Loucy (cell line): ENCODE results near the gene SLX4IP.
"Not testable (repeated sequence)": the region's sequence is repeated elsewhere in the genome, so short reads cannot be mapped to it uniquely, and the experiment has no call there.

ENCODE experiments used
- H2AFZ ChIP-seq: fragments of 200-600 bp; sonication (generic); 2 replicates; pipeline ENCODE4 v1.6.0; 2016; ENCODE audit warnings: antibody characterized with exemption, mild to moderate bottlenecking, low read length, moderate library complexity
- H3F3A ChIP-seq: fragments of 200-600 bp; 2 replicates; pipeline ENCODE4 v1.6.0; 2016; ENCODE audit warnings: antibody characterized with exemption, low read depth, mild to moderate bottlenecking
- H3K27me3 ChIP-seq: fragments of 200-600 bp; sonication (generic); 2 replicates; pipeline ENCODE4 v1.6.1; 2014; ENCODE audit warnings: low read length, mild to moderate bottlenecking; ENCODE audit not compliant: insufficient read depth, poor library complexity, severe bottlenecking
- H3K36me3 ChIP-seq: fragments of 200-600 bp; sonication (generic); 2 replicates; pipeline ENCODE4 v1.6.1; 2016; ENCODE audit warnings: low read length; ENCODE audit not compliant: insufficient read depth
- H3K4me1 ChIP-seq: fragments of 200-600 bp; sonication (generic); 2 replicates; pipeline ENCODE4 v1.5.1; 2014; ENCODE audit warnings: low read length, mild to moderate bottlenecking; ENCODE audit not compliant: insufficient read depth, poor library complexity, severe bottlenecking
- H3K4me2 ChIP-seq: fragments of 200-600 bp; sonication (generic); 2 replicates; pipeline ENCODE4 v1.6.0; 2014; ENCODE audit warnings: antibody characterized with exemption, low read length, low read depth, mild to moderate bottlenecking; ENCODE audit not compliant: poor library complexity, severe bottlenecking
- H3K4me3 ChIP-seq: fragments of 200-600 bp; sonication (generic); 2 replicates; pipeline ENCODE4 v1.5.1; 2014; ENCODE audit warnings: low read length, mild to moderate bottlenecking, mixed read lengths; ENCODE audit not compliant: poor library complexity, severe bottlenecking
- H3K79me2 ChIP-seq: fragments of 200-600 bp; sonication (generic); 2 replicates; pipeline ENCODE4 v1.6.1; 2014; ENCODE audit warnings: low read length; ENCODE audit not compliant: insufficient read depth
- H3K9ac ChIP-seq: fragments of 200-600 bp; sonication (generic); 2 replicates; pipeline ENCODE4 v1.6.0; 2014; ENCODE audit warnings: mild to moderate bottlenecking, low read depth, low read length, moderate library complexity; ENCODE audit not compliant: poor library complexity, severe bottlenecking
- H3K9me2 ChIP-seq: fragments of 200-600 bp; sonication (generic); replicated peaks from 2 replicates; pipeline ENCODE4 v1.6.1; 2016; ENCODE audit warnings: low read depth, low read length, mixed read lengths
- H3K9me3 ChIP-seq: fragments of 200-600 bp; sonication (generic); 2 replicates; pipeline ENCODE4 v1.6.1; 2014; ENCODE audit warnings: mild to moderate bottlenecking, antibody characterized with exemption, low read length, low read depth; ENCODE audit not compliant: insufficient read depth
- H4K20me1 ChIP-seq: fragments of 200-600 bp; sonication (generic); 2 replicates; pipeline ENCODE4 v1.6.0; 2014; ENCODE audit warnings: antibody characterized with exemption, low read length, mild to moderate bottlenecking; ENCODE audit not compliant: insufficient read depth, poor library complexity, severe bottlenecking
- EZH2phosphoT487 ChIP-seq: fragments of 200-600 bp; IDR thresholded peaks from 2 replicates; pipeline ENCODE4 v1.6.1; 2018; ENCODE audit warnings: antibody characterized with exemption, mild to moderate bottlenecking, moderate library complexity, borderline replicate concordance
- TF ChIP-seq, protein P1 (sequence below): fragments of 200-600 bp; sonication (generic); conservative IDR thresholded peaks from 2 replicates; pipeline ENCODE4 v1.5.1; 2014; ENCODE audit warnings: mild to moderate bottlenecking, antibody characterized with exemption, low read length

The SLX4IP gene

DNA sequence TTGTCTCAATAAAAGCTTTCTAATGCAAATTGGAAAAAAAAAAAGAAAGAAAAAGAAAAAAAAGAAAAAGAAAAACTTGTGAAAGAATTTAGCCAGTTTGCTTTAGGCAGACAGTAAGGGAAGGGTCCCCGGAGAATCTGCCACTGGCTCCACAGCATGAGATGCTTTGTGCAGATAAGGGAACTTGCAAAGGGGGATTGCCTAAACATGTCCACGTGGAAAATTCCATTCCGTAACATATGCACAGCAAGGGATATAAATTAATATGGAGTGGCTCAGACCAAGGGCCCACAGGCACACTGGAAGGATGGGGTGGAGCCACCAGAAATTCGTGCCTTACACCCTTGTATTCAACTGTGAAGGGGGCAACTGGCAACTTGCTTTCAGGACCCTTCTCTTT, 46.5 kb upstream of the SLX4IP start:
- Histone ChIP-seq H3F3A (no peaks in the 10 kb centered on the region), H3K4me2 (no peak overlapping the region), H3K79me2 (no peaks in the 10 kb centered on the region), H3K9ac (no peak overlapping the region), H3K9me2 (no peaks in the 10 kb centered on the region), H3K9me3 (no peaks in the 10 kb centered on the region), H3K4me3 (no peak overlapping the region), H3K4me1 (no peaks in the 10 kb centered on the region), H4K20me1 (no peaks in the 10 kb centered on the region), H2AFZ (no peak overlapping the region), H3K27me3 (no peaks in the 10 kb centered on the region), H3K36me3 (no peaks in the 10 kb centered on the region)
- TF ChIP-seq EZH2phosphoT487, result no peak
- TF ChIP-seq, protein P1, sequence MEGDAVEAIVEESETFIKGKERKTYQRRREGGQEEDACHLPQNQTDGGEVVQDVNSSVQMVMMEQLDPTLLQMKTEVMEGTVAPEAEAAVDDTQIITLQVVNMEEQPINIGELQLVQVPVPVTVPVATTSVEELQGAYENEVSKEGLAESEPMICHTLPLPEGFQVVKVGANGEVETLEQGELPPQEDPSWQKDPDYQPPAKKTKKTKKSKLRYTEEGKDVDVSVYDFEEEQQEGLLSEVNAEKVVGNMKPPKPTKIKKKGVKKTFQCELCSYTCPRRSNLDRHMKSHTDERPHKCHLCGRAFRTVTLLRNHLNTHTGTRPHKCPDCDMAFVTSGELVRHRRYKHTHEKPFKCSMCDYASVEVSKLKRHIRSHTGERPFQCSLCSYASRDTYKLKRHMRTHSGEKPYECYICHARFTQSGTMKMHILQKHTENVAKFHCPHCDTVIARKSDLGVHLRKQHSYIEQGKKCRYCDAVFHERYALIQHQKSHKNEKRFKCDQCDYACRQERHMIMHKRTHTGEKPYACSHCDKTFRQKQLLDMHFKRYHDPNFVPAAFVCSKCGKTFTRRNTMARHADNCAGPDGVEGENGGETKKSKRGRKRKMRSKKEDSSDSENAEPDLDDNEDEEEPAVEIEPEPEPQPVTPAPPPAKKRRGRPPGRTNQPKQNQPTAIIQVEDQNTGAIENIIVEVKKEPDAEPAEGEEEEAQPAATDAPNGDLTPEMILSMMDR, result no peak

DNA sequence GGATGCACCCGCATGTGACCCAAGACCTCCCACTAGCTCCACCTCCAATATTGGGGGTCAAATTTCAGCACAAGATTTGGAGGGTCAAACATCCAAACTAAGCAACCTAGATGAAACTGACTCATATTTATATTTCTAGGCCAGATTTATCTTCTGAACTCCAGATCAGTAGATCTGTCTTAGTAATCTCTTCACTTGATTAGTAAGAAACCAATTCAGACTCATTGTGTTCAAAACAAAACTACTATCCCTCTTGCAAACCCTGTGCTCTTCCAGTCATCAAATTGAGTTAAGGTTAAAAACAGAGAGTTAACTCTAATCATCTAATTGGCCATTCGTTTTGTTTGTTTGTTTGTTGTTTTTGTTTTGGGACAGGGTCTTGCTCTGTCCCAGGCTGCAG, 44.4 kb upstream of the SLX4IP start:
- no peaks in the 10 kb centered on the region for H4K20me1 ChIP-seq
- no peaks in the 10 kb centered on the region for H3F3A ChIP-seq

DNA sequence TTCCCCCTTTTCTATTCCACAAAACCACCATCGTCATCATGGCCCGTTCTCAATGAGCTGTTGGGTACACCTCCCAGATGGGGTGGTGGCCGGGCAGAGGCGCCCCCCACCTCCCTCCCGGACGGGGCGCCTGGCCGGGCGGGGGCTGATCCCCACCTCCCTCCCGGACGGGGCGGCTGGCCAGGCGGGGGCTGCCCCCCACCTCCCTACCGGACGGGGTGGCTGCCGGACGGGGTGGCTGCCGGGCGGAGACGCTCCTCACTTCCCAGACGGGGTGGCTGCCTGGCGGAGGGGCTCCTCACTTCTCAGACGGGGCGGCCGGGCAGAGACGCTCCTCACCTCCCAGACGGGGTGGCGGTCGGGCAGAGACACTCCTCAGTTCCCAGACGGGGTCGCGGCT, 40.4 kb upstream of the SLX4IP start:
- not testable (repeated sequence) for H3K79me2 ChIP-seq, H3F3A ChIP-seq, H3K36me3 ChIP-seq, H3K27me3 ChIP-seq, H2AFZ ChIP-seq, H3K9me2 ChIP-seq, H3K4me2 ChIP-seq, H4K20me1 ChIP-seq, H3K9me3 ChIP-seq, H3K4me1 ChIP-seq, H3K4me3 ChIP-seq, H3K9ac ChIP-seq

More for the DNA sequence above, 44.4 kb upstream of the SLX4IP start:
- Histone ChIP-seq H3K9me3 (no peaks in the 10 kb centered on the region), H3K9me2 (no peaks in the 10 kb centered on the region), H3K79me2 (no peaks in the 10 kb centered on the region), H2AFZ (no peak overlapping the region), H3K4me2 (no peak overlapping the region), H3K27me3 (no peaks in the 10 kb centered on the region), H3K4me3 (no peak overlapping the region), H3K4me1 (no peaks in the 10 kb centered on the region), H3K9ac (no peak overlapping the region), H3K36me3 (no peaks in the 10 kb centered on the region)
- TF ChIP-seq, protein P1, result no peak
- no peak for TF ChIP-seq EZH2phosphoT487

DNA sequence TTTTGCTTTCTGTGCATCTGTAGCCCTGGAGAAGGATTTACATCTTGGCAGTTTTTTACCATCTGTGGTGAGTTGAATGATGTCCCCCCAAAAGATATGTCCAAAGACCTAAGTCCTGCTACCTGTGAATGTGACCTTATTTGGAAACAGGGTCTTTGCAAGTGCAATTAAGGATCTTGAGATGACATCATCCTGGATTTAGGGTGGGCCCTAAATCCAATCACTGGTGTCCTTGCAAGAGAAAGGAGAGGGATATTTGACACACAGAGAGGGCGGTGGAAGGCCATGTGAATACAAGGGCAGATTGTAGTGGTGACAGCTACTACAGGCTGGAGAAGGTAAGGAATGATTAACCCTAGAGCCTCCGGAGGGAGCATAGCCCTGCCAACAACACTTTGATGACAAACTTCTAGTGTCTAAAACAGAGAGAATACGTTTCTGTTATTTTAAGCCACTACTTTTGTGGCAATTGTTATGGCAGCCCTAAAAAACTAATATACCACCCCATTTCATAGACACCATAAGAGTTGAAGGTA, 36.2 kb upstream of the SLX4IP start:
- Histone ChIP-seq H2AFZ (no peak overlapping the region), H3K79me2 (no peaks in the 10 kb centered on the region), H3K27me3 (no peaks in the 10 kb centered on the region), H3K9me2 (no peaks in the 10 kb centered on the region), H3K4me2 (no peak overlapping the region), H3K4me1 (no peaks in the 10 kb centered on the region), H3K9ac (no peak overlapping the region), H3K9me3 (no peaks in the 10 kb centered on the region), H3F3A (no peaks in the 10 kb centered on the region), H4K20me1 (no peaks in the 10 kb centered on the region), H3K36me3 (no peaks in the 10 kb centered on the region), H3K4me3 (no peak overlapping the region)
- no peak for TF ChIP-seq EZH2phosphoT487
- TF ChIP-seq, protein P1, result no peak
